ENCODE results near the gene UBR3.

- no peak for TF ChIP-seq CTCF (conservative IDR thresholded peaks at IDR 0.05; ENCODE audit: low read length)
- no peak for TF ChIP-seq EZH2phosphoT487 (IDR thresholded peaks at IDR 0.05; ENCODE audit: borderline replicate concordance)
Observed at GRCh38 chr2:170020777-170021176, 193.5 kb downstream of the UBR3 start.

Measured in Loucy (cell line).